Measurements from ENCODE around the gene ANKRD40.
"Not testable (repeated sequence)": the region's sequence is repeated elsewhere in the genome, so short reads cannot be mapped to it uniquely, and the experiment has no call there.

ANKRD40 gene

DNA sequence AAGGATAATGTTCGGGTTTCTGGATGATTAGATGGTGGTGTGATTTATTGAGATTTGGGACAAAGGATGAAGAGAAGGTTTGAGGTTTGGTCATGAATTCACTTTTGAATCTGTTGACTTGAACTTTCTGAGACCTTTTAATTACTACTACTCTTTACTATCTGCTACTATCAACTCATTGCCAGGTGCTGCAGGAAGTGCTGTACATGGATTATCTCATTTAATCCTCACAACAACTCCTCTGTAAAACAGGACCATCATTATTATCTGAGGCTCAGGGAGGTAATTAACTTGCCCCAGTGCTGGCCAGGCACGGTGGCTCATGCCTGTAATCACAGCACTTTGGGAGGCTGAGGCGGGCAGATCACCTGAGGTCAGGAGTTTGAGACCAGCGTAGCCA is 2.9 kb upstream of the ANKRD40 start:
- in situ Hi-C loops (cut with HindIII; ENCODE audit: low sequenced_read_pairs): no loop called here
- DNase-seq (ENCODE audit: low read depth): no peak
- TF ChIP-seq, protein P1, sequence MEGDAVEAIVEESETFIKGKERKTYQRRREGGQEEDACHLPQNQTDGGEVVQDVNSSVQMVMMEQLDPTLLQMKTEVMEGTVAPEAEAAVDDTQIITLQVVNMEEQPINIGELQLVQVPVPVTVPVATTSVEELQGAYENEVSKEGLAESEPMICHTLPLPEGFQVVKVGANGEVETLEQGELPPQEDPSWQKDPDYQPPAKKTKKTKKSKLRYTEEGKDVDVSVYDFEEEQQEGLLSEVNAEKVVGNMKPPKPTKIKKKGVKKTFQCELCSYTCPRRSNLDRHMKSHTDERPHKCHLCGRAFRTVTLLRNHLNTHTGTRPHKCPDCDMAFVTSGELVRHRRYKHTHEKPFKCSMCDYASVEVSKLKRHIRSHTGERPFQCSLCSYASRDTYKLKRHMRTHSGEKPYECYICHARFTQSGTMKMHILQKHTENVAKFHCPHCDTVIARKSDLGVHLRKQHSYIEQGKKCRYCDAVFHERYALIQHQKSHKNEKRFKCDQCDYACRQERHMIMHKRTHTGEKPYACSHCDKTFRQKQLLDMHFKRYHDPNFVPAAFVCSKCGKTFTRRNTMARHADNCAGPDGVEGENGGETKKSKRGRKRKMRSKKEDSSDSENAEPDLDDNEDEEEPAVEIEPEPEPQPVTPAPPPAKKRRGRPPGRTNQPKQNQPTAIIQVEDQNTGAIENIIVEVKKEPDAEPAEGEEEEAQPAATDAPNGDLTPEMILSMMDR (IDR thresholded peaks at IDR 0.05; ENCODE audit: low read depth, low read length, missing control alignments): no peak
- no peak overlapping the region for H3K4me3 ChIP-seq (ENCODE audit: low read depth, low read length)

GRCh38 chr17:50710025-50710424 is 2.3 kb upstream of the ANKRD40 start:
- no peak overlapping the region for H3K4me3 ChIP-seq (ENCODE audit: low read depth, low read length)
- TF ChIP-seq, protein P1 (IDR thresholded peaks at IDR 0.05; ENCODE audit: low read depth, low read length, missing control alignments): no peak
- no peak for DNase-seq (ENCODE audit: low read depth)
- in situ Hi-C loops (cut with HindIII; ENCODE audit: low sequenced_read_pairs): no loop called here

- in situ Hi-C loops (cut with HindIII; ENCODE audit: low sequenced_read_pairs); H3K4me3 ChIP-seq (ENCODE audit: low read depth, low read length); DNase-seq (ENCODE audit: low read depth): not testable (repeated sequence)
These were observed 1.3 kb upstream of the ANKRD40 start for GRCh38 chr17:50709053-50709452.

DNA sequence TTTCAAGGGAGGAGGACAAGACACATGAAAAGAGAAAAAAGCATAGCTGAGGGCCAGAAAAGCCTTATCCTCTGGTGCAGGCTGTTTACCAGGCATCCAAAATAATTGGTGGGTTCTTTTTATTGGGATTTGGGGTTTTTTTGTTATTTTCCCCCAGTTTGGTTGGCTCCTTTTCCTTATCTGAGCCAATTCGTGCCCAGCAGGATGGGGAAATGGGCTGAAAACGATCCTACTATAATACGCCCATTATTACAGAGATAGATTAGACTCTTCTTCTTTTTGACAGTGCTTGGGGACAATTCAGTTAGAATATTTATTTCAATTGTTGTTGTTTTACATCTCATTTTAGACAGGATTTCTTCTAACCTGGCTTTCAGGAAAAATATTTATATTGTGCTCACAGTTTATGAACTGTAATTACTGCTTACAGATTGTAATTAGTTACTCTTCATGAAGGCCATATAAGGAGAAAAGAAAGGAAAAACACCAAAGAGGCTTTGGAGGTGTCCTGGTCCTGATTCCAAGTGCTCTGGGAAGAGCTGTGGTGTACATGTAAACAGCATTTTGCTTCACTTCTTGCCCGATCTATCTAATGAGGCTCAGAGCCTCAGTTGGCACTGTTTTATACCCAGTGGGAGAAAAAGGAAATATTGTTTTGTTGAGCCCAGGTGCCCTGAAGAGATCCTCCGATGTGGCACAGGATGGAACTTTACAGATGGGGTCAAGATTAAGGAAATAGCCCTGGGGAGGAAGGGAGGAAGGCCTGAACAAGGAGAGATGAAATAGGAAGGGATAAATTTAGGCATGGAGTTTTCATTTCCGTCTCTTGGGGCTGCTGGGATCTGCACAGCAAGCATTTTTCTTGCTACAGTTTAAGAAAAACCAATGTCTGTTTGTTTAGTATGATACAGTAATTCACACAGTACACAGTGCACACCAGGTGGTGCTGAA is 611 bp upstream of the ANKRD40 start:
- TF ChIP-seq, protein P1 (IDR thresholded peaks at IDR 0.05; ENCODE audit: low read depth, low read length, missing control alignments): no peak
- in situ Hi-C loops (cut with HindIII; ENCODE audit: low sequenced_read_pairs): no loop called here
- H3K4me3 ChIP-seq (ENCODE audit: low read depth, low read length): peak overlapping the region; percentile 68
- no peak for DNase-seq (ENCODE audit: low read depth)

DNA sequence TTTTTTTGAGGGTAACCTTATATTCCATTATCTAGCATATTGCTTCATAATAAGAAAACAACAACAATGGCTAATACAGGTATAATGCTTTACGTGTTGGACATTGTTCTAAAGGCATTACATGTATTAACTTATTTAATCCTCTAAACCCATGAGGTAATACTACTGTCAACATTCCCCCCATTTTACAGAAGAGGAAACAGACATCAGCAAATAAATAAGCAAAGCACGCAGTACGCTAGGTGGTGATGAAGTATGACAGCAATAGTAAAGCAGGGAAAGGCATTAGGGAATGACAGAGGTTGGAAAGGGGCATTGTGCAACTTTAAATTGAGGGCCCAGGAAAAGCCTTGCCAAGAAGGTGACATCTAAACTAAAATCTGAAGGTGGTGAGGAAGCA is 4.6 kb downstream of the ANKRD40 start:
- in situ Hi-C loops (cut with HindIII; ENCODE audit: low sequenced_read_pairs): no loop called here
- TF ChIP-seq, protein P1 (IDR thresholded peaks at IDR 0.05; ENCODE audit: low read depth, low read length, missing control alignments): no peak
- no peak overlapping the region for H3K4me3 ChIP-seq (ENCODE audit: low read depth, low read length)
- DNase-seq (ENCODE audit: low read depth): no peak

DNA sequence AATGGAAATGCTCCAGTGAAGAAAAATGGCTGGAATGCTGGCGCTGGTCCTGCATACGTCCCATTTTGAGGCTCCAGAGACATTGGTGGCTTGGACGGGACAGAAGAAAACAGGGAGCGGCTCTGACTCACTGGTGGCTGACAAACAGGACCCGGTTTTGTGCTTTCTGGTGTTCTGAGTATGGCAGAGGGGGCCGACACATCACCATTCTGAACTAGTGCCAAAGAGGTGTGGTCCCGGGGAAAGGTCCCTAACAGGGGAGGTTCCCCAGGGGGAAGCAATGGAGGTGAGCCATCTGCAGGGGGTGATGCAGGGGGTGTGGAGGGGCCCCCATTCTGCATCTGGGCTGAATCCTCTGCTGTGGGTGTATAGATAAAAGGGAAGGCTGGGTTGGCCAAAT is 8.3 kb downstream of the ANKRD40 start:
- DNase-seq (ENCODE audit: low read depth): no peak
- in situ Hi-C loops (cut with HindIII; ENCODE audit: low sequenced_read_pairs): no loop called here
- TF ChIP-seq, protein P1 (IDR thresholded peaks at IDR 0.05; ENCODE audit: low read depth, low read length, missing control alignments): no peak
- H3K4me3 ChIP-seq (ENCODE audit: low read depth, low read length): no peak overlapping the region

DNA sequence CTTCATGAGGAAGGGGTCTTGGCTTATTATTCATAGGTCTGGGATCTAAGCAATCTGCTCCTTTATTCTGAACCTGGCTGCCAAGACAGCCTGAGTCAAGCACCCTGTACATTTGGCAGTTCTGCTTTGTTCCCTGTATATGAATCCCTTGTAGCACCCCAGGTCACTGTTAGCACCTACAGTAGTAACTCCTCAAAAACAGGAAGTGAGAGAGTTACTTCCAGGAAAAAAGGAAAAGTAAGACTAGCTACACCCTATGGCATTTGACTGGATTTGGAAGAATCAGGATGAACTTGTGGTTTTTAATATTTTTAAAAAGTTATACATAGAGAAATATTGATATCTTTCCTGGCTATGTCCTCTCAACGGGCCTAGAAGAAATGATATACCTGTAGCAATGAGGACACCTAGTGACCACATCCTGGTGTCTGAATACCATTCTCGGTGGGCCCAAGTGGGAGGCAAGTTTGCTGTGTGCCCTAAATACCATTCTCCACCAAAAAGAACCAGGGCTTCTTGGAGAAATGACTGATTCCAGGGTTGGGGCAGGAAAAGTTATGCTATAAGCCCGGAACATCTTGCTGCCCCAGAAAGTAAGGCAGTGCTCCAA is 9.9 kb downstream of the ANKRD40 start:
- TF ChIP-seq, protein P1 (IDR thresholded peaks at IDR 0.05; ENCODE audit: low read depth, low read length, missing control alignments): no peak
- in situ Hi-C loops (cut with HindIII; ENCODE audit: low sequenced_read_pairs): no loop called here
- DNase-seq (ENCODE audit: low read depth): no peak
- H3K4me3 ChIP-seq (ENCODE audit: low read depth, low read length): no peak overlapping the region
